ENCODE data around the gene GAB1. TPM values are rescaled to one million over a fixed set of nuclear protein-coding genes. Genes with fewer than 3 reads are reported as not detected.

GAB1 gene
- total and polyA plus RNA-seq, 2 of the 13 experiments (the other 11 are each of a cell fraction or from before 2014, with no cell fraction given): 8.7 to 14.7 TPM

DNA sequence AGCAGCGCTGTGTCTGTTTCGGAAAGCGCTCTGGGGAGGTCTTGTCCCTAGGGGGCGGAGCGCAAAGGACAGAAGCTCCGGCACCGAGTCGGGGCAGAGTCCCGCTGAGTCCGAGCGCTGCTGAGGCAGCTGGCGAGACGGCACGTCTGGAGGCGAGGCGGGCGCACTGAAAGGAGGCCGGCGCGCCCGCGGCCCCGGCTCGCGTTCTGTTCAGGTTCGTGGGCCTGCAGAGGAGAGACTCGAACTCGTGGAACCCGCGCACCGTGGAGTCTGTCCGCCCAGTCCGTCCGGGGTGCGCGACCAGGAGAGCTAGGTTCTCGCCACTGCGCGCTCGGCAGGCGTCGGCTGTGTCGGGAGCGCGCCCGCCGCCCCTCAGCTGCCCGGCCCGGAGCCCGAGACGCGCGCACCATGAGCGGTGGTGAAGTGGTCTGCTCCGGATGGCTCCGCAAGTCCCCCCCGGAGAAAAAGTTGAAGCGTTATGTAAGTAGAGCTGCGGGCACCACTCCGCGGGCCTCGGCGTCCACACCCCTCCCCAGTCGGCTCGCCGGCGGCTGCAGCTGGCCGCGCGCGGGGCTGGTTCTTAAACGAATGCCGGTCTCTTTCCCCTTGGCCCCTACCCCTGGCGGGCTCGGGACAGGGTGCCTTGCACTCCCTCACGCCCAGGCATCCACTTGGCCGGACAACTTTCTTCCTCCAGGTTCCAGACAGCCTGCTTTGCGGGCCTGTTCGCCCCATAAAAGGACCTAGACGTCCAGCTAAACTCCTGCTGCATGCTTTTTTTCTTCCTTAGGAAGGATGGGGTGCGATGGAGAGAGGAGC is at the start of gene GAB1 (continued):
- no peak for TF ChIP-seq ZFP41 (CRISPR knock-in tag; IDR thresholded peaks at IDR 0.05; ENCODE audit: borderline replicate concordance)
- TF ChIP-seq ZNF136 (CRISPR knock-in tag; IDR thresholded peaks at IDR 0.05; ENCODE audit: low read depth): 0 out of 2 replicates have a peak, but pooled peaks have one; percentile 24
- peak; percentile 49 for TF ChIP-seq PHF21A (CRISPR knock-in tag; IDR thresholded peaks at IDR 0.05)
- TF ChIP-seq, protein P1, sequence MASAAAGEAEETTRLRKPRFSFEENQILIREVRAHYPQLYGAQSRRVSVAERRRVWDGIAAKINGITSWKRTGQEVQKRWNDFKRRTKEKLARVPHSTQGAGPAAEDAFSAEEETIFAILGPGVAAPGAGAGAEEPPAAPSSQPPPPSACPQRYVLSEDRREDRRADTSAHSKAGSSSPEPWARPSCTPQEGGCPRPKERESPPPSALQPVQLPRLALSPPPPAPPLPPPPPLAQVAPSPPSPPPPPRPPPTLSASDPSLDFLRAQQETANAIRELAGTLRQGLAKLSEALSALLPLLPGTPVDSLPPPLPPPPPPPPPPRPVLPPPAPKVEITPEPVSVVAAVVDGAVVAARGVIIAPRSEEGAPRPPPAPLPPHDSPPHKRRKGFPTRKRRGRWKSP (CRISPR knock-in tag; IDR thresholded peaks at IDR 0.05): peak; percentile 17; the same call in 1 of the 2 replicates
- TF ChIP-seq ZNF496 (CRISPR knock-in tag; IDR thresholded peaks at IDR 0.05; ENCODE audit: insufficient replicate concordance): no peak
- TF ChIP-seq, protein P2, sequence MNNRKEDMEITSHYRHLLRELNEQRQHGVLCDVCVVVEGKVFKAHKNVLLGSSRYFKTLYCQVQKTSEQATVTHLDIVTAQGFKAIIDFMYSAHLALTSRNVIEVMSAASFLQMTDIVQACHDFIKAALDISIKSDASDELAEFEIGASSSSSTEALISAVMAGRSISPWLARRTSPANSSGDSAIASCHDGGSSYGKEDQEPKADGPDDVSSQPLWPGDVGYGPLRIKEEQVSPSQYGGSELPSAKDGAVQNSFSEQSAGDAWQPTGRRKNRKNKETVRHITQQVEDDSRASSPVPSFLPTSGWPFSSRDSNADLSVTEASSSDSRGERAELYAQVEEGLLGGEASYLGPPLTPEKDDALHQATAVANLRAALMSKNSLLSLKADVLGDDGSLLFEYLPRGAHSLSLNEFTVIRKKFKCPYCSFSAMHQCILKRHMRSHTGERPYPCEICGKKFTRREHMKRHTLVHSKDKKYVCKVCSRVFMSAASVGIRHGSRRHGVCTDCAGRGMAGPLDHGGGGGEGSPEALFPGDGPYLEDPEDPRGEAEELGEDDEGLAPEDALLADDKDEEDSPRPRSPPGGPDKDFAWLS (CRISPR knock-in tag; IDR thresholded peaks at IDR 0.05; ENCODE audit: borderline replicate concordance): no peak
- 0 out of 2 replicates have a peak, but pooled peaks have one; percentile 36 for TF ChIP-seq ZNF501 (CRISPR knock-in tag; IDR thresholded peaks at IDR 0.05)
- TF ChIP-seq ARHGAP35 (CRISPR knock-in tag; IDR thresholded peaks at IDR 0.05; ENCODE audit: borderline replicate concordance): no peak
- TF ChIP-seq DR1 (CRISPR knock-in tag; IDR thresholded peaks at IDR 0.05): no peak
- TF ChIP-seq, protein P3, sequence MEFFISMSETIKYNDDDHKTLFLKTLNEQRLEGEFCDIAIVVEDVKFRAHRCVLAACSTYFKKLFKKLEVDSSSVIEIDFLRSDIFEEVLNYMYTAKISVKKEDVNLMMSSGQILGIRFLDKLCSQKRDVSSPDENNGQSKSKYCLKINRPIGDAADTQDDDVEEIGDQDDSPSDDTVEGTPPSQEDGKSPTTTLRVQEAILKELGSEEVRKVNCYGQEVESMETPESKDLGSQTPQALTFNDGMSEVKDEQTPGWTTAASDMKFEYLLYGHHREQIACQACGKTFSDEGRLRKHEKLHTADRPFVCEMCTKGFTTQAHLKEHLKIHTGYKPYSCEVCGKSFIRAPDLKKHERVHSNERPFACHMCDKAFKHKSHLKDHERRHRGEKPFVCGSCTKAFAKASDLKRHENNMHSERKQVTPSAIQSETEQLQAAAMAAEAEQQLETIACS (CRISPR knock-in tag; IDR thresholded peaks at IDR 0.05): peak; percentile 96
- TF ChIP-seq, protein P4, sequence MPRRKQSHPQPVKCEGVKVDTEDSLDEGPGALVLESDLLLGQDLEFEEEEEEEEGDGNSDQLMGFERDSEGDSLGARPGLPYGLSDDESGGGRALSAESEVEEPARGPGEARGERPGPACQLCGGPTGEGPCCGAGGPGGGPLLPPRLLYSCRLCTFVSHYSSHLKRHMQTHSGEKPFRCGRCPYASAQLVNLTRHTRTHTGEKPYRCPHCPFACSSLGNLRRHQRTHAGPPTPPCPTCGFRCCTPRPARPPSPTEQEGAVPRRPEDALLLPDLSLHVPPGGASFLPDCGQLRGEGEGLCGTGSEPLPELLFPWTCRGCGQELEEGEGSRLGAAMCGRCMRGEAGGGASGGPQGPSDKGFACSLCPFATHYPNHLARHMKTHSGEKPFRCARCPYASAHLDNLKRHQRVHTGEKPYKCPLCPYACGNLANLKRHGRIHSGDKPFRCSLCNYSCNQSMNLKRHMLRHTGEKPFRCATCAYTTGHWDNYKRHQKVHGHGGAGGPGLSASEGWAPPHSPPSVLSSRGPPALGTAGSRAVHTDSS (CRISPR knock-in tag; conservative IDR thresholded peaks at IDR 0.05): 0 out of 2 replicates have a peak, but pooled peaks have one; percentile 71
- TF ChIP-seq, protein P5, sequence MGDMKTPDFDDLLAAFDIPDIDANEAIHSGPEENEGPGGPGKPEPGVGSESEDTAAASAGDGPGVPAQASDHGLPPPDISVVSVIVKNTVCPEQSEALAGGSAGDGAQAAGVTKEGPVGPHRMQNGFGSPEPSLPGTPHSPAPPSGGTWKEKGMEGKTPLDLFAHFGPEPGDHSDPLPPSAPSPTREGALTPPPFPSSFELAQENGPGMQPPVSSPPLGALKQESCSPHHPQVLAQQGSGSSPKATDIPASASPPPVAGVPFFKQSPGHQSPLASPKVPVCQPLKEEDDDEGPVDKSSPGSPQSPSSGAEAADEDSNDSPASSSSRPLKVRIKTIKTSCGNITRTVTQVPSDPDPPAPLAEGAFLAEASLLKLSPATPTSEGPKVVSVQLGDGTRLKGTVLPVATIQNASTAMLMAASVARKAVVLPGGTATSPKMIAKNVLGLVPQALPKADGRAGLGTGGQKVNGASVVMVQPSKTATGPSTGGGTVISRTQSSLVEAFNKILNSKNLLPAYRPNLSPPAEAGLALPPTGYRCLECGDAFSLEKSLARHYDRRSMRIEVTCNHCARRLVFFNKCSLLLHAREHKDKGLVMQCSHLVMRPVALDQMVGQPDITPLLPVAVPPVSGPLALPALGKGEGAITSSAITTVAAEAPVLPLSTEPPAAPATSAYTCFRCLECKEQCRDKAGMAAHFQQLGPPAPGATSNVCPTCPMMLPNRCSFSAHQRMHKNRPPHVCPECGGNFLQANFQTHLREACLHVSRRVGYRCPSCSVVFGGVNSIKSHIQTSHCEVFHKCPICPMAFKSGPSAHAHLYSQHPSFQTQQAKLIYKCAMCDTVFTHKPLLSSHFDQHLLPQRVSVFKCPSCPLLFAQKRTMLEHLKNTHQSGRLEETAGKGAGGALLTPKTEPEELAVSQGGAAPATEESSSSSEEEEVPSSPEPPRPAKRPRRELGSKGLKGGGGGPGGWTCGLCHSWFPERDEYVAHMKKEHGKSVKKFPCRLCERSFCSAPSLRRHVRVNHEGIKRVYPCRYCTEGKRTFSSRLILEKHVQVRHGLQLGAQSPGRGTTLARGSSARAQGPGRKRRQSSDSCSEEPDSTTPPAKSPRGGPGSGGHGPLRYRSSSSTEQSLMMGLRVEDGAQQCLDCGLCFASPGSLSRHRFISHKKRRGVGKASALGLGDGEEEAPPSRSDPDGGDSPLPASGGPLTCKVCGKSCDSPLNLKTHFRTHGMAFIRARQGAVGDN (CRISPR knock-in tag; IDR thresholded peaks at IDR 0.05): peak; percentile 42
- TF ChIP-seq ZNF768 (CRISPR knock-in tag; IDR thresholded peaks at IDR 0.05): no peak
- no peak for TF ChIP-seq ZNF33B (CRISPR knock-in tag; IDR thresholded peaks at IDR 0.05)
- TF ChIP-seq POGZ (CRISPR knock-in tag; IDR thresholded peaks at IDR 0.05): peak; percentile 32
- TF ChIP-seq AKAP8 (CRISPR knock-in tag; IDR thresholded peaks at IDR 0.05): peak; percentile 89
- 0 out of 2 replicates have a peak, but pooled peaks have one; percentile 31 for TF ChIP-seq ZNF335 (CRISPR knock-in tag; IDR thresholded peaks at IDR 0.05)
- TF ChIP-seq ZC3H13 (CRISPR knock-in tag; IDR thresholded peaks at IDR 0.05): 0 out of 2 replicates have a peak, but pooled peaks have one; percentile 10
